Aorta (tissue), 5 donors: ENCODE measurements around the gene PRKCE. TPM values are rescaled to one million over a fixed set of nuclear protein-coding genes. Genes with fewer than 3 reads are reported as not detected.

Experiments
- ATAC-seq: fragments of 200-7000 bp; cut with Tn5 transposase; one replicate; pipeline ENCODE4 v1.9.1; 2022; ENCODE audit warnings: moderate library complexity; ENCODE audit not compliant: low FRiP score
- DNase-seq, 2 donors: peaks; one replicate each; pipeline ENCODE4 v3.0.0-alpha.2; 2020
- H3K27ac ChIP-seq, 2 donors: one replicate each; pipeline ENCODE4 v1.5.1; 2013; ENCODE audit warnings: low read length in 2 of 2, mild to moderate bottlenecking in 2 of 2, moderate library complexity in 2 of 2, control low read depth in 1 of 2, inconsistent platforms in 1 of 2, low read depth in 1 of 2
- H3K27me3 ChIP-seq, 2 donors: one replicate each; pipeline ENCODE4 v1.6.1; 2013; ENCODE audit warnings: control low read depth in 1 of 2, low read length in 1 of 2, mild to moderate bottlenecking in 1 of 2, moderate library complexity in 1 of 2; ENCODE audit not compliant: insufficient read depth in 2 of 2, control insufficient read depth in 1 of 2
- H3K36me3 ChIP-seq, 2 donors: one replicate each; pipeline ENCODE4 v1.6.1; 2013; ENCODE audit warnings: control low read depth in 1 of 2, low read length in 1 of 2, mild to moderate bottlenecking in 1 of 2; ENCODE audit not compliant: insufficient read depth in 2 of 2, control insufficient read depth in 1 of 2
- H3K4me1 ChIP-seq, 2 donors: one replicate each; pipeline ENCODE4 v1.6.1; 2013; ENCODE audit warnings: low read length in 2 of 2, control low read depth in 1 of 2, mild to moderate bottlenecking in 1 of 2, moderate library complexity in 1 of 2; ENCODE audit not compliant: insufficient read depth in 2 of 2, control insufficient read depth in 1 of 2
- H3K4me3 ChIP-seq, 2 donors: one replicate each; pipeline ENCODE4 v1.5.1; 2013; ENCODE audit warnings: low read length in 2 of 2, control low read depth in 1 of 2, mild to moderate bottlenecking in 1 of 2
- H3K9me3 ChIP-seq: one replicate; pipeline ENCODE4 v1.6.1; 2013; ENCODE audit warnings: mild to moderate bottlenecking, low read length; ENCODE audit not compliant: control insufficient read depth
- WGBS, 2 donors: extraction: QIAGEN DNeasy Blood & Tissue Kit; methylation state at CpG; one replicate each; pipeline ENCODE4 v1.1.7; 2013; 5-methylcytosine and 5-hydroxymethylcytosine counted together
- intact Hi-C, 2 donors: fragments of 100-400 bp; cut with DNase I; formaldehyde crosslinking; loops; one replicate each; pipeline versions ENCODE4 v1.14.2 to v1.15.0; 2022
- polyA plus RNA-seq, 2 donors: library from polyadenylated mRNA; stranded (reverse); fragments of 200-250 nt; gene quantifications; one replicate each; pipeline ENCODE4 v1.2.3, GENCODE V29; 2013
- total RNA-seq, 2 donors: library from RNA; stranded (reverse); fragmentation: NEBNext Ultra II Directional; extraction: Animal tissue kit (Norgen Biotek cat#: 25700); gene quantifications; one replicate each; pipeline ENCODE4 v1.2.1, GENCODE V29; 2021
- donor health status: healthy with polysubstance abuse.
- donor health status: Bipolar disorder and iron deficiency.
- donor health status: DM: no; HTN: no; CAD: no.
- donor health status: DM: no; HTN: no; CAD: no.
- donor health status: DM: yes; HTN: yes; CAD: no.

The PRKCE gene
- total and polyA plus RNA-seq, 4 donors, result 1.5 to 23.8 (median 11.2) TPM

DNA sequence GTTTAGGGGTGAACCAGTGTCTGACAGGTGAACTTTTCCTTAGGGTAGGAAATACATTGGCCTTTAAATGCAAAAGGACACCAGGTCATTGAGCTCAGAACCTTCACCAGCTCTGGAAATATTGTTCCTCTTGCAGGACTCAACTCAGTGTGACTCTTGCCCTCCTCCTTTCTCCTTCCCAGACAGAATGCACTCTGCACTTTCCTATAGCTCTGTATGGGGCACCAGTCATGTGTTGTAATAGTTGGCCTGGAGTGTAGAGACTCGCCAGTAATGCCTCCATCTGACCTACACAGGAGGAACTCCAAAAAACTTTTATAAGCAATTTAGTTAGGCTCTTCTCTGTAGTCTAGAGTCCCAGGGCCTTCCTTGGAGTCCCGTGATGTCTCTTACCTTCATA, 397.2 kb downstream of the PRKCE start:
- no peak for DNase-seq
- H3K4me3 ChIP-seq, result no peak overlapping the region
- ATAC-seq, result no peak
- no peaks in the 10 kb centered on the region for H3K36me3 ChIP-seq
- H3K9me3 ChIP-seq, result no peaks in the 10 kb centered on the region
- intact Hi-C loops, result no loop called here
- H3K27ac ChIP-seq, result no peak overlapping the region
- no peaks in the 10 kb centered on the region for H3K27me3 ChIP-seq
- WGBS, 2 donors, result 95 to 96% methylated on average over 2 of the region's 2 CpGs
- peaks cover 0 to 2% of the 10 kb centered on the region in 2 donors for H3K4me1 ChIP-seq

DNA sequence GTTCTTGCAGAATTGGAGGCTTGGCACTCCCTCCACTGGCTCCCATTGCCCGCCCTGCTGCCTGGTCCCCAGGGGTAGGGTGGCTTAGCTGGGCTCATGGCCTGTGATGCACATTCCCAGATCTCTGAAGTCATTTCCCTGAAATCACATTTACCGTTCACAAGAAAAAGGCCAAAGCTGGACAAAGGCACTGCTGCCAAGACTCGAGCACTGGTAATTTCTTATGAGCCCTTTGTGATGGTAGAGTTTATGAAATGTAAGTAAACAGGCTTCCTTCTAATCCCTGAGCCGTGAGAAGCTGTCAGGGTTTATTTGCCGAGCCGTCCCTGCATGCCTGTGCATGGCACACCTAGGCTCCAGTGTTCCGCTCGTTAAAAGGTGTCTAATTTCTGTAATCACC, 398.6 kb downstream of the PRKCE start:
- DNase-seq, result peak; percentile 67 to 83
- Histone ChIP-seq H3K9me3 (no peaks in the 10 kb centered on the region), H3K27ac (peak overlapping the region in 1 of 2 donors; percentile 39), H3K27me3 (no peaks in the 10 kb centered on the region), H3K4me1 (peaks cover 0 to 2% of the 10 kb centered on the region in 2 donors), H3K36me3 (peaks cover 0 to 1% of the 10 kb centered on the region in 2 donors), H3K4me3 (no peak overlapping the region)
- 38 to 39% methylated on average over 8 of the region's 8 CpGs for WGBS, 2 donors
- ATAC-seq, result peak; percentile 76
- intact Hi-C loops, result loop anchor here (5.0 kb wide), 1 partner anchor 38 kb away; no protein-coding TSS in a partner anchor

DNA sequence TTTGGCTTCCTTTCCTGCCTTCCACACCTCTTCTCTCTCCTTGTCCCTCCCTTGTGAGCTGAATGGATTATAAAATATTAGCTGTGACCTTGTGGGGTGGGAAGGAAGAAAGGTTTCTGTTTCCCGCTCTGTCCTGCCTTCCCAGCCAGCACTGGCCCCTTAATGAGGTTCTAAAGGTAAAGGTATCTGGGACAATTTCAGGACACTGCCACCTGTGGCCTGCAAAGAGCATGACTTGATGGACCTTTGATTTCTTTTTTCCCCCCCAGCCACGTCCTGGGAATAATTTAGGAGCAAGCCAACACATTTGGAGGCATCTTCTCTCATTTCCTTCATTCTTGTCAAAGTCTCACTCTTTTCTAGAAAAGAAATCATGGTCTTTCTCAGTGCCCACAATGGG, 399.0 kb downstream of the PRKCE start:
- WGBS, 2 donors, result 85 to 94% methylated on average over 2 of the region's 2 CpGs
- H3K27me3 ChIP-seq, result no peaks in the 10 kb centered on the region

DNA sequence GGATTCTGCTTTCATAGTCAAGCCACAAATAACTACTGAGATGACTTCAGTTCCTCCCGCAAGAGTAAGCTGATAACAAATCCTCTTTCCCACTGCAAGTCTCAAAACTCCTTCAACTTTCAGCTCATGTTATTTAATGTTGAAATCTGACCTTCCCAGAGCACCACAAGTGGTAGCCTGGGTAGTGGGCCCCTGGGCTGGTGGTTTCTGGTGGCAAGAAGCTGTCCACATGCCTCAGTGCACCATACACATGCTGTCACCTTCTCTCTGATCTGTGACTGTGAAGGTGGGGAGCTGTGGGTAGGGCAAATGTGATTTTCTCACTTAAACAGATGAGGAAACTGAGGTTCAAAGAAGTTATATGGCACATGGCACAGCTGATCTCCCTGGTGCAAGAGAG, 399.6 kb downstream of the PRKCE start:
- H3K27ac ChIP-seq, result no peak overlapping the region
- no peak for ATAC-seq

More for the DNA sequence above, 399.0 kb downstream of the PRKCE start:
- no peaks in the 10 kb centered on the region for H3K9me3 ChIP-seq
- DNase-seq (no peak), ATAC-seq (no peak)
- peaks cover 0 to 2% of the 10 kb centered on the region in 2 donors for H3K36me3 ChIP-seq
- H3K4me1 ChIP-seq, result peaks cover 0 to 2% of the 10 kb centered on the region in 2 donors
- no peak overlapping the region for H3K4me3 ChIP-seq
- intact Hi-C loops, result loop anchor here (5.0 kb wide), 1 partner anchor 38 kb away; no protein-coding TSS in a partner anchor
- H3K27ac ChIP-seq, result no peak overlapping the region

DNA sequence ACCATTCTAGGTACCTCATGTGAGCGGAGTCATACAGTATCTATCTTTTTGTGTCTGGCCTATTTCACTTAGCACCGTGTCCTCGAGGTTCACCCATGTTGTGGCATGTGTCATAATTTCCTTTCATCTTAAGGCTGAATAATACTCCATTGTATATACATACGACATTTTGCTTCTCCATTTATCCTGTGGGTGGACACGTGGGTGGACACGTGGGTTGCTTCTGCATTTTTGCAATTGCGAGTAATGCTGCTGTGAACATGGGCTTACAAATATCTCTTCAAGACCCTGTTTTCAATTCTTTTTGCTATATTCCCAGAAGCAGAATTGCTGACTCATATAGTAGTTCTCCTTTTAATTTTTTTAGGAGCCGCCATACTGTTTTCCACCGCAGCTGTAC, 402.1 kb downstream of the PRKCE start:
- Histone ChIP-seq H3K9me3 (no peaks in the 10 kb centered on the region), H3K27me3 (no peaks in the 10 kb centered on the region), H3K36me3 (peaks cover 0 to 2% of the 10 kb centered on the region in 2 donors), H3K4me3 (no peak overlapping the region), H3K27ac (no peak overlapping the region), H3K4me1 (peaks cover 0 to 2% of the 10 kb centered on the region in 2 donors)
- intact Hi-C loops, result loop anchor here (5.0 kb wide), 1 partner anchor 41 kb away; no protein-coding TSS in a partner anchor
- WGBS, 2 donors, result 91 to 95% methylated on average over 9 of the region's 9 CpGs
- no peak for DNase-seq
- no peak for ATAC-seq

More for the DNA sequence above, 399.6 kb downstream of the PRKCE start:
- Histone ChIP-seq H3K4me1 (peaks cover 0 to 2% of the 10 kb centered on the region in 2 donors), H3K36me3 (peaks cover 0 to 2% of the 10 kb centered on the region in 2 donors), H3K4me3 (no peak overlapping the region), H3K9me3 (no peaks in the 10 kb centered on the region), H3K27me3 (no peaks in the 10 kb centered on the region)
- DNase-seq, result no peak
- WGBS, 2 donors, result 77 to 81% methylated on average over 1 of the region's 1 CpG
- intact Hi-C loops, result loop anchor here (5.0 kb wide), 1 partner anchor 39 kb away; no protein-coding TSS in a partner anchor

DNA sequence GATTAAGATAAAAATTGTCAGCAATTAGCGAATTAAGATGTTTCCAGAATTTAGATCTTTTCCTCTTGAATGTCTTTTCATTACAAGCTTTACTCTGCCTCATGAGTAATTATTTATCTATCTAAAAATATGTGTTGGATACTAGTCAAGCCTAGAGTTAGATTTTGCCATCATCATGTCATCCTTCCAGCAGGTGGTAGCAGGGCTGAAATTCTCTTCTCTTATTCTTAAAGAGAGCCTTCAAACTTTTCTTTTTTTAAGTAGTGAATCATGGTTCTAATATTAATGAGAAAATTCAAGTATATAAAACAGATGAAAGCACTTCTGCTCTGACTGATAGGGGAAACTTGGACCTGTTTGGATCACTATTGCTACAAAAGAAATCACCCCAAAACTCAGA, 405.1 kb downstream of the PRKCE start:
- intact Hi-C loops, result no loop called here
- 96 to 98% methylated on average over 1 of the region's 1 CpG for WGBS, 2 donors
- ATAC-seq (no peak), DNase-seq (no peak)
- Histone ChIP-seq H3K4me3 (no peak overlapping the region), H3K27ac (no peak overlapping the region), H3K36me3 (peaks cover 0 to 2% of the 10 kb centered on the region in 2 donors), H3K4me1 (no peaks in the 10 kb centered on the region), H3K9me3 (no peaks in the 10 kb centered on the region), H3K27me3 (no peaks in the 10 kb centered on the region)

DNA sequence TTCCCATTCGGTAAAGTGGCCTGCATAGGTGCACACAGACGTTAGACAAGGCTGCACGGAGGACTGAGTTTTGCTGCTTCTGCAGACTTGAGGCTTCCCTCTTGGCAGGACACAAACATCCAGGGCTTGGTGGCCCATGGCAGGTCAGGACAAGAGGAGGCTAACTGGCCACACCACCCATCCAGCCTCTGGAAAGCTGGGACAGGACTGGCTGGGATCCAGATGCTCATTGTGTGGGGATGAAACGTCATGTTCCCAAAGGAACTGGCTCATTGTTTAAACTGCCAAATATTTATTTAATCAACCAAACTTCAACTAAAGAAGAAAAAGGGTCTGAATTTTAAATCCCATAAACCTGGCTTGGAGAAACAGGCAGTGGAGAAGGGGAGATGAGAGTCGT, 406.7 kb downstream of the PRKCE start:
- ATAC-seq (no peak), DNase-seq (no peak)
- WGBS, 2 donors, result 17 to 34% methylated on average over 5 of the region's 5 CpGs
- H3K27ac ChIP-seq, result no peak overlapping the region
- H3K4me3 ChIP-seq, result no peak overlapping the region
- intact Hi-C loops, result no loop called here
- H3K9me3 ChIP-seq, result no peaks in the 10 kb centered on the region
- peaks cover 0 to 2% of the 10 kb centered on the region in 2 donors for H3K27me3 ChIP-seq
- no peaks in the 10 kb centered on the region for H3K4me1 ChIP-seq
- H3K36me3 ChIP-seq, result peaks cover 0 to 2% of the 10 kb centered on the region in 2 donors

DNA sequence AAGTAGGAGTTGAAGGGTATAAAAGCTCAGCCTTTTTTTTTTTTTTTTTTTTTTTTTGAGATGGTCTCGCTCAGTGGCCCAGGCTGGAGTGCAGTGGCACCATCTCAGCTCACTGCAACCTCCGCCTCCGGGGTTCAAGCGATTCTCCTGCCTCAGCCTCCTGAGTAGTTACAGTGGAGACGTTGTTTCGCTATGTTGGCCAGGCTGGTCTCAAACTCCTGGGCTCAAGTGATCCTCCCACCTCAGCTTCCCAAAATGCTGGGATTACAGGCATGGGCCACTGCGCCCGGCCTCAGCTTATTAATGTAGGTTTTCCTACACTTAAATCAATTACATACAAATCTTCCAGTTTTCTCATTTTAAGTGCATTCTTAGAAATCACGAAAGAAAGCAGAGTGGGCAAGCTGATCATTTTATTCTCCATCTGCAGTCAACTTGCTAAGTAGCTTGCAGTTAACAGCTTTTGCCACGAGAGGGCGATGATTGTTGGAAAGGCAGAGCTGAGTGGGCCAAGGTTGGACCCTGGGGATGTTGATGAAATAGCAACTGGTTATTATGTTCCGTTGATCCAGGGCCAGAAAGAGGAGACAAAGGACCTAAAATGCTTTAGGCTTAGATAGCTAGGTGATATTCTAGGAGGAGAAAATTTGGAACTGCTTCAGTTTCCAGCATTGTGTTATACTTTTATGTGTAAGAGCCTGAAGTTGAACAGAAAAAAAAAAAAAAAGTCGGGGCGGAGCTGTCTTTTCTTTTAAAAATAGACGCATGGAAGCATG, 411.4 kb downstream of the PRKCE start:
- 39 to 41% methylated on average over 14 to 15 of the region's 15 CpGs for WGBS, 2 donors
- no peaks in the 10 kb centered on the region for H3K9me3 ChIP-seq
- peaks cover 0 to 2% of the 10 kb centered on the region in 2 donors for H3K27me3 ChIP-seq
- no peaks in the 10 kb centered on the region for H3K36me3 ChIP-seq
- H3K27ac ChIP-seq, result no peak overlapping the region
- intact Hi-C loops, result loop anchor here (2.0 to 5.0 kb wide), 5 partner anchors 234 to 398 kb away; partner anchors contain the start of gene EPAS1 (in 1 of the 2)
- peak; percentile 84 for DNase-seq
- no peaks in the 10 kb centered on the region for H3K4me1 ChIP-seq
- no peak overlapping the region for H3K4me3 ChIP-seq
- peak; percentile 89 for ATAC-seq

DNA sequence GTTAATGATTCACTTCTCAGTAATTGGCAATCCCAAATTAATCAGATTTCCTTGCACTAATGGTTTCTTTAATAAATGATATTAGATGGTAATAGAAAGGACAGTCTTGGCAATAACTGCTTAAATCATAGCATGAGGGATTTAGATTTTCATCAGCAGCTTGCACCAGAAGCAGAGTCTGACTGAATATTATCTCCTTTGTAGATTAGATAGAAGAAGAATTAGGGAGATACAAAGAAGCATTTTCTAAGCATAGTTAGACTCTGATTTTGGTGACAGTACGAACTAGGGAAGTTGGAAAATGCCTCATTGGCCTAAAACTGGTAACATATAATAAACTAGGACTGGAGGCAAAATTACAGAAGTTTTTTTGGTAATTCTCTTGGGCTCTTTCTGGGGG, 412.9 kb downstream of the PRKCE start:
- Histone ChIP-seq H3K4me3 (no peak overlapping the region), H3K36me3 (no peaks in the 10 kb centered on the region), H3K27ac (no peak overlapping the region), H3K27me3 (peaks cover 0 to 2% of the 10 kb centered on the region in 2 donors), H3K4me1 (no peaks in the 10 kb centered on the region), H3K9me3 (no peaks in the 10 kb centered on the region)
- WGBS, 2 donors, result 94% methylated on average over 1 of the region's 1 CpG
- no peak for ATAC-seq
- DNase-seq, result no peak
- intact Hi-C loops, result loop anchor here (5.0 kb wide), 3 partner anchors 233 to 303 kb away; partner anchors contain the start of gene EPAS1 (in 1 of the 2)
